ENCODE data around the gene PRICKLE1.
A peak's percentile ranks its signal among the peaks of the same experiment; 100 is the strongest.
"Not testable (repeated sequence)": the region's sequence is repeated elsewhere in the genome, so short reads cannot be mapped to it uniquely, and the experiment has no call there.

The PRICKLE1 gene

GRCh38 chr12:42556917-42557316 lies 32.6 kb downstream of the PRICKLE1 start:
- DNase-seq (ENCODE audit: low read depth) = no peak

GRCh38 chr12:42552822-42553221 lies 36.7 kb downstream of the PRICKLE1 start:
- no peak for DNase-seq (ENCODE audit: low read depth)

GRCh38 chr12:42550800-42551199 lies 38.7 kb downstream of the PRICKLE1 start:
- DNase-seq (ENCODE audit: low read depth) = no peak

GRCh38 chr12:42546709-42547108 lies 42.8 kb downstream of the PRICKLE1 start:
- DNase-seq (ENCODE audit: low read depth) = no peak

- no peak for DNase-seq (ENCODE audit: low read depth)
These were observed 47.6 kb downstream of the PRICKLE1 start for GRCh38 chr12:42541965-42542364.

GRCh38 chr12:42541308-42541707 lies 48.2 kb downstream of the PRICKLE1 start:
- DNase-seq (ENCODE audit: low read depth) = not testable (repeated sequence)

GRCh38 chr12:42539696-42540095 lies 49.9 kb downstream of the PRICKLE1 start:
- DNase-seq (ENCODE audit: low read depth) = no peak

- no peak for DNase-seq (ENCODE audit: low read depth)
These were observed 51.3 kb downstream of the PRICKLE1 start for GRCh38 chr12:42538203-42538602.

- DNase-seq (ENCODE audit: low read depth) = no peak
These were observed 55.2 kb downstream of the PRICKLE1 start for GRCh38 chr12:42534184-42534838.

GRCh38 chr12:42530284-42530683 lies 59.3 kb downstream of the PRICKLE1 start:
- DNase-seq (ENCODE audit: low read depth) = no peak

GRCh38 chr12:42525444-42525843 lies 64.1 kb downstream of the PRICKLE1 start:
- DNase-seq (ENCODE audit: low read depth) = no peak

- DNase-seq (ENCODE audit: low read depth) = no peak
These were observed 64.8 kb downstream of the PRICKLE1 start for GRCh38 chr12:42524716-42525115.

- no peak for DNase-seq (ENCODE audit: low read depth)
These were observed 73.0 kb downstream of the PRICKLE1 start for GRCh38 chr12:42516573-42516972.

GRCh38 chr12:42511656-42512055 lies 77.9 kb downstream of the PRICKLE1 start:
- DNase-seq (ENCODE audit: low read depth) = no peak

- DNase-seq (ENCODE audit: low read depth) = no peak
These were observed 78.7 kb downstream of the PRICKLE1 start for GRCh38 chr12:42510823-42511222.

GRCh38 chr12:42508913-42509460 lies 80.6 kb downstream of the PRICKLE1 start:
- DNase-seq (ENCODE audit: low read depth) = no peak

GRCh38 chr12:42507565-42507964 lies 82.0 kb downstream of the PRICKLE1 start:
- DNase-seq (ENCODE audit: low read depth) = no peak

- no peak for DNase-seq (ENCODE audit: low read depth)
These were observed 82.5 kb downstream of the PRICKLE1 start for GRCh38 chr12:42507081-42507480.

- peak; percentile 8 for DNase-seq (ENCODE audit: low read depth)
These were observed 85.5 kb downstream of the PRICKLE1 start for GRCh38 chr12:42504049-42504448.

GRCh38 chr12:42502682-42503081 lies 86.9 kb downstream of the PRICKLE1 start:
- no peak for DNase-seq (ENCODE audit: low read depth)

GRCh38 chr12:42498549-42499247 lies 90.8 kb downstream of the PRICKLE1 start:
- no peak for DNase-seq (ENCODE audit: low read depth)

- no peak for DNase-seq (ENCODE audit: low read depth)
These were observed 92.7 kb downstream of the PRICKLE1 start for GRCh38 chr12:42496886-42497285.

GRCh38 chr12:42495244-42495643 lies 94.3 kb downstream of the PRICKLE1 start:
- no peak for DNase-seq (ENCODE audit: low read depth)
